GM12878 (cell line): ENCODE data around the gene CAMKK2. TPM values are rescaled to one million over a fixed set of nuclear protein-coding genes. Genes with fewer than 3 reads are reported as not detected.

ENCODE experiments used
- ATAC-seq: fragments of 200-7000 bp; cut with Tn5 transposase; 3 replicates; pipeline ENCODE4 v1.9.1; 2020; ENCODE audit warnings: mild to moderate bottlenecking, moderate library complexity
- BruUV-seq: library from RNA; stranded (reverse); fragments of 400-500 nt; replicated peaks from 2 replicates; lab custom pipeline; 2021; lab: Mats Ljungman, UMichigan
- CTCF ChIA-PET: fragments of 300-600 bp; sonication (Branson Sonifier 250); formaldehyde crosslinking; extraction: SDS; loops from one replicate; lab custom pipeline; 2021; ENCODE audit warnings: inconsistent platforms; lab: Yijun Ruan, JAX
- POLR2A ChIA-PET: fragments of 350-600 bp; formaldehyde crosslinking; extraction: SDS; loops from one replicate; lab custom pipeline; 2021; ENCODE audit warnings: inconsistent platforms; lab: Charles Lee
- RAD21 ChIA-PET: fragments of 300-600 bp; sonication (Branson Sonifier 250); formaldehyde crosslinking; loops from one replicate; lab custom pipeline; 2023; ENCODE audit warnings: antibody characterized with exemption; ENCODE audit not compliant: unreplicated experiment; lab: Charles Lee
- SMC1A ChIA-PET: fragments of 300-600 bp; sonication (Branson Sonifier 250); formaldehyde crosslinking; loops from one replicate; lab custom pipeline; 2023; ENCODE audit not compliant: unreplicated experiment, uncharacterized antibody; lab: Charles Lee
- DNase-seq: peaks from one replicate; pipeline ENCODE4 v3.0.0-alpha.2; 2011; ENCODE audit warnings: low read depth, low spot score
- FAIRE-seq: peaks from 3 replicates; lab custom pipeline; 2011; peaks lifted over from hg19 to GRCh38; lab: Jason Lieb, UNC
- H2AFZ ChIP-seq: 2 replicates; pipeline ENCODE4 v1.6.0; 2011; ENCODE audit warnings: low read depth, low read length, control low read depth; ENCODE audit not compliant: control insufficient read depth
- H3K27ac ChIP-seq: 2 replicates; pipeline ENCODE4 v1.5.1; 2011; ENCODE audit warnings: control low read depth; ENCODE audit not compliant: control insufficient read depth, insufficient read depth
- H3K27me3 ChIP-seq, 2 experiments: replicated peaks in 1 of 2; 2 replicates each; pipeline versions ENCODE4 v1.6.0 to v1.6.1; 2011; ENCODE audit warnings: low read length in 1 of 2; ENCODE audit not compliant: control insufficient read depth in 2 of 2, insufficient read depth in 2 of 2
- H3K36me3 ChIP-seq, 2 experiments: 2 replicates each; pipeline ENCODE4 v1.5.1; 2011; ENCODE audit warnings: low read length in 1 of 2; ENCODE audit not compliant: control insufficient read depth in 2 of 2, insufficient read depth in 2 of 2
- H3K4me1 ChIP-seq: 2 replicates; pipeline ENCODE4 v1.6.1; 2011; ENCODE audit warnings: mild to moderate bottlenecking, low read length, moderate library complexity, mixed read lengths; ENCODE audit not compliant: control insufficient read depth, insufficient read depth
- H3K4me2 ChIP-seq: 2 replicates; pipeline ENCODE4 v1.6.0; 2011; ENCODE audit warnings: control low read depth; ENCODE audit not compliant: control insufficient read depth, insufficient read depth
- H3K4me3 ChIP-seq: fragments of 200-600 bp; sonication (generic); 2 replicates; pipeline ENCODE4 v1.5.1; 2016
- H3K79me2 ChIP-seq: 2 replicates; pipeline ENCODE4 v1.6.0; 2011; ENCODE audit warnings: low read length; ENCODE audit not compliant: control insufficient read depth, insufficient read depth
- H3K9ac ChIP-seq: 2 replicates; pipeline ENCODE4 v1.8.0; 2011; ENCODE audit warnings: low read length, control low read depth, mixed read lengths; ENCODE audit not compliant: control insufficient read depth, insufficient read depth
- H3K9me3 ChIP-seq: replicated peaks from 3 replicates; pipeline ENCODE4 v1.5.1; 2011; ENCODE audit warnings: mild to moderate bottlenecking, low read length; ENCODE audit not compliant: control insufficient read depth, insufficient read depth
- H4K20me1 ChIP-seq: 2 replicates; pipeline ENCODE4 v1.6.0; 2011; ENCODE audit not compliant: control insufficient read depth, insufficient read depth
- BHLHE40 ChIP-seq, 2 experiments: fragments of 450-650 bp in 1 of 2; IDR thresholded peaks; 2 replicates each; pipeline ENCODE4 v1.6.1; 2011 to 2017; ENCODE audit warnings: low read depth in 2 of 2, borderline replicate concordance in 1 of 2, improper control_type of control experiment in 1 of 2, low read length in 1 of 2, mild to moderate bottlenecking in 1 of 2
- EED ChIP-seq: sonication (generic); IDR thresholded peaks from 2 replicates; pipeline ENCODE4 v1.6.1; 2016; ENCODE audit warnings: antibody characterized with exemption, low read depth
- EGR1 ChIP-seq, 2 experiments: IDR thresholded peaks; 1 replicate in 1 of 2; 2 replicates in 1 of 2; pipeline ENCODE4 v1.6.1; 2011 to 2012; ENCODE audit warnings: low read depth in 2 of 2, low read length in 2 of 2, borderline replicate concordance in 1 of 2, mild to moderate bottlenecking in 1 of 2, moderate library complexity in 1 of 2
- HCFC1 ChIP-seq: fragments of 150-350 bp; IDR thresholded peaks from 2 replicates; pipeline ENCODE4 v1.6.1; 2014; ENCODE audit warnings: low read length
- JUNB ChIP-seq: IDR thresholded peaks from 2 replicates; pipeline ENCODE4 v1.6.1; 2016; ENCODE audit warnings: antibody characterized with exemption, mild to moderate bottlenecking
- MEF2A ChIP-seq: IDR thresholded peaks from 2 replicates; pipeline ENCODE4 v1.6.1; 2011; ENCODE audit warnings: low read depth, mild to moderate bottlenecking, low read length, moderate library complexity; ENCODE audit not compliant: insufficient read depth
- PRDM15 ChIP-seq: fragments of 450-650 bp; formaldehyde crosslinking; IDR thresholded peaks from 2 replicates; pipeline ENCODE4 v1.4.0; 2020; ENCODE audit warnings: mild to moderate bottlenecking, moderate library complexity
- RELA ChIP-seq: fragments of 450-650 bp; IDR thresholded peaks from 2 replicates; pipeline ENCODE4 v1.8.0; 2014; ENCODE audit warnings: borderline replicate concordance; ENCODE audit not compliant: partially characterized antibody
- SRF ChIP-seq, 2 experiments: IDR thresholded peaks; 2 replicates each; pipeline ENCODE4 v1.6.1; 2011; ENCODE audit warnings: low read depth in 2 of 2, low read length in 2 of 2, mild to moderate bottlenecking in 1 of 2, moderate library complexity in 1 of 2
- ZNF384 ChIP-seq: IDR thresholded peaks from 2 replicates; pipeline ENCODE4 v1.6.1; 2012; ENCODE audit warnings: low read depth, mild to moderate bottlenecking, low read length, improper control_type of control experiment, borderline replicate concordance
- WGBS: methylation state at CpG from one replicate; pipeline ENCODE4 v1.1.6; 2016; ENCODE audit warnings: low lambda C conversion rate; ENCODE audit not compliant: insufficient replicate concordance, insufficient coverage; ENCODE audit errors: missing lambda C conversion rate; 5-methylcytosine and 5-hydroxymethylcytosine counted together
- in situ Hi-C: fragments of 300-500 bp; cut with MboI; formaldehyde crosslinking; loops from 9 replicates; pipeline ENCODE4 v1.14.3; 2018; ENCODE audit warnings: mixed read lengths
- intact Hi-C: fragments of 100-400 bp; cut with micrococcal nuclease; formaldehyde crosslinking; loops from one replicate; pipeline ENCODE4 v1.14.2; 2022; ENCODE audit not compliant: unreplicated experiment
- polyA plus RNA-seq, 11 experiments: library from polyadenylated mRNA; depleted of rRNA in 4 of 11; unstranded in 6 of 11; stranded (reverse) in 5 of 11; fragments of >200 nt; fragmentation: Nextera tagmentation in 4 of 11; fragmentation: Illumina TruSeq in 1 of 11; extraction: Ambion mirVana in 4 of 11; extraction: Trizol in 1 of 11; gene quantifications; 1 replicate in 1 of 11; 2 replicates in 10 of 11; pipeline versions ENCODE4 v1.2.1 to v1.2.3, GENCODE V29; 2011 to 2016; ENCODE audit warnings: inconsistent platforms in 2 of 11, missing spikeins in 2 of 11, low read depth in 1 of 11
- total RNA-seq, 4 experiments: library from RNA; depleted of rRNA in 3 of 4; stranded (reverse); fragments of >200 nt in 3 of 4; fragmentation: Illumina TruSeq in 1 of 4; extraction: Trizol in 1 of 4; gene quantifications; 2 replicates each; pipeline versions ENCODE4 v1.2.1 to v1.2.3, GENCODE V29; 2013 to 2021
- TF ChIP-seq, protein P1 (sequence below): fragments of 450-650 bp; IDR thresholded peaks from 2 replicates; pipeline ENCODE4 v1.6.1; 2016; ENCODE audit warnings: mild to moderate bottlenecking, moderate library complexity, borderline replicate concordance
- TF ChIP-seq, protein P2 (sequence below): fragments of 450-650 bp; IDR thresholded peaks from 2 replicates; pipeline ENCODE4 v1.6.1; 2018; ENCODE audit warnings: borderline replicate concordance, mild to moderate bottlenecking; ENCODE audit not compliant: partially characterized antibody

CAMKK2 gene
- total and polyA plus RNA-seq, 10 of the 15 experiments (the other 5 are each of a cell fraction or from before 2014, with no cell fraction given) = 5.2 to 40.6 (median 26.6) TPM

- ChIA-PET SMC1A (interaction anchor here (0.8 kb wide), 1 partner anchor 9 kb away, joined by 3 read pairs; no protein-coding TSS in a partner anchor), POLR2A (interaction anchor here (0.5 to 0.7 kb wide), 2 partner anchors 27 to 1908 kb away, joined by 3 to 4 read pairs; no protein-coding TSS in a partner anchor), CTCF (interaction anchor here (2.5 kb wide), 1 partner anchor 117 kb away, joined by 10 read pairs; no protein-coding TSS in a partner anchor), RAD21 (no interaction called here)
- in situ Hi-C loops (loop anchor here (25.0 kb wide), 1 partner anchor 110 kb away; no protein-coding TSS in a partner anchor), intact Hi-C loops (no loop called here)
- Histone ChIP-seq H4K20me1 (no peaks in the 10 kb centered on the region), H3K4me3 (no peak overlapping the region), H3K36me3 (peaks cover 23 to 45% of the 10 kb centered on the region in 2 experiments), H3K9me3 (no peaks in the 10 kb centered on the region), H3K4me1 (no peaks in the 10 kb centered on the region; the same call in 1 of the 2 replicates), H2AFZ (no peak overlapping the region), H3K9ac (no peak overlapping the region), H3K4me2 (no peak overlapping the region), H3K27ac (no peak overlapping the region), H3K27me3 (no peaks in the 10 kb centered on the region), H3K79me2 (no peaks in the 10 kb centered on the region)
- DNase-seq = no peak
- no peak for FAIRE-seq
- no peak for ATAC-seq
- WGBS = 89% methylated on average over 21 of the region's 21 CpGs
- no TSS peak for BruUV-seq
- TF ChIP-seq, protein P1, sequence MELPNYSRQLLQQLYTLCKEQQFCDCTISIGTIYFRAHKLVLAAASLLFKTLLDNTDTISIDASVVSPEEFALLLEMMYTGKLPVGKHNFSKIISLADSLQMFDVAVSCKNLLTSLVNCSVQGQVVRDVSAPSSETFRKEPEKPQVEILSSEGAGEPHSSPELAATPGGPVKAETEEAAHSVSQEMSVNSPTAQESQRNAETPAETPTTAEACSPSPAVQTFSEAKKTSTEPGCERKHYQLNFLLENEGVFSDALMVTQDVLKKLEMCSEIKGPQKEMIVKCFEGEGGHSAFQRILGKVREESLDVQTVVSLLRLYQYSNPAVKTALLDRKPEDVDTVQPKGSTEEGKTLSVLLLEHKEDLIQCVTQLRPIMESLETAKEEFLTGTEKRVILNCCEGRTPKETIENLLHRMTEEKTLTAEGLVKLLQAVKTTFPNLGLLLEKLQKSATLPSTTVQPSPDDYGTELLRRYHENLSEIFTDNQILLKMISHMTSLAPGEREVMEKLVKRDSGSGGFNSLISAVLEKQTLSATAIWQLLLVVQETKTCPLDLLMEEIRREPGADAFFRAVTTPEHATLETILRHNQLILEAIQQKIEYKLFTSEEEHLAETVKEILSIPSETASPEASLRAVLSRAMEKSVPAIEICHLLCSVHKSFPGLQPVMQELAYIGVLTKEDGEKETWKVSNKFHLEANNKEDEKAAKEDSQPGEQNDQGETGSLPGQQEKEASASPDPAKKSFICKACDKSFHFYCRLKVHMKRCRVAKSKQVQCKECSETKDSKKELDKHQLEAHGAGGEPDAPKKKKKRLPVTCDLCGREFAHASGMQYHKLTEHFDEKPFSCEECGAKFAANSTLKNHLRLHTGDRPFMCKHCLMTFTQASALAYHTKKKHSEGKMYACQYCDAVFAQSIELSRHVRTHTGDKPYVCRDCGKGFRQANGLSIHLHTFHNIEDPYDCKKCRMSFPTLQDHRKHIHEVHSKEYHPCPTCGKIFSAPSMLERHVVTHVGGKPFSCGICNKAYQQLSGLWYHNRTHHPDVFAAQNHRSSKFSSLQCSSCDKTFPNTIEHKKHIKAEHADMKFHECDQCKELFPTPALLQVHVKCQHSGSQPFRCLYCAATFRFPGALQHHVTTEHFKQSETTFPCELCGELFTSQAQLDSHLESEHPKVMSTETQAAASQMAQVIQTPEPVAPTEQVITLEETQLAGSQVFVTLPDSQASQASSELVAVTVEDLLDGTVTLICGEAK = no peak
- TF ChIP-seq EED (no peak), HCFC1 (no peak), ZNF384 (no peak), JUNB (no peak), EGR1 (IDR thresholded peaks at IDR 0.05; ENCODE audit: borderline replicate concordance in 1 of 2, low read depth in 2 of 2, low read length in 2 of 2) (no peak), PRDM15 (no peak), SRF (IDR thresholded peaks at IDR 0.05; ENCODE audit: low read depth in 2 of 2, low read length in 2 of 2) (no peak), MEF2A (no peak), RELA (no peak), BHLHE40 (IDR thresholded peaks at IDR 0.05; ENCODE audit: borderline replicate concordance in 1 of 2, low read depth in 2 of 2, low read length in 1 of 2) (no peak)
- TF ChIP-seq, protein P2, sequence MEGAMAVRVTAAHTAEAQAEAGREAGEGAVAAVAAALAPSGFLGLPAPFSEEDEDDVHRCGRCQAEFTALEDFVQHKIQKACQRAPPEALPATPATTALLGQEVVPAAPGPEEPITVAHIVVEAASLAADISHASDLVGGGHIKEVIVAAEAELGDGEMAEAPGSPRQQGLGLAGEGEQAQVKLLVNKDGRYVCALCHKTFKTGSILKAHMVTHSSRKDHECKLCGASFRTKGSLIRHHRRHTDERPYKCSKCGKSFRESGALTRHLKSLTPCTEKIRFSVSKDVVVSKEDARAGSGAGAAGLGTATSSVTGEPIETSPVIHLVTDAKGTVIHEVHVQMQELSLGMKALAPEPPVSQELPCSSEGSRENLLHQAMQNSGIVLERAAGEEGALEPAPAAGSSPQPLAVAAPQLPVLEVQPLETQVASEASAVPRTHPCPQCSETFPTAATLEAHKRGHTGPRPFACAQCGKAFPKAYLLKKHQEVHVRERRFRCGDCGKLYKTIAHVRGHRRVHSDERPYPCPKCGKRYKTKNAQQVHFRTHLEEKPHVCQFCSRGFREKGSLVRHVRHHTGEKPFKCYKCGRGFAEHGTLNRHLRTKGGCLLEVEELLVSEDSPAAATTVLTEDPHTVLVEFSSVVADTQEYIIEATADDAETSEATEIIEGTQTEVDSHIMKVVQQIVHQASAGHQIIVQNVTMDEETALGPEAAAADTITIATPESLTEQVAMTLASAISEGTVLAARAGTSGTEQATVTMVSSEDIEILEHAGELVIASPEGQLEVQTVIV = no peak
Observed at GRCh38 chr12:121326996-121327674, 30.6 kb upstream of the CAMKK2 start.
